Uterus (tissue), 2 donors: ENCODE results near the gene LPP.

Experiments used
- CTCF ChIP-seq, 4 experiments: fragments of 200-600 bp in 2 of 4; fragments of 450-650 bp in 2 of 4; sonication (generic) in 2 of 4; IDR thresholded peaks; one replicate each; pipeline ENCODE4 v1.5.1; 2016 to 2019; ENCODE audit warnings: antibody characterized with exemption in 4 of 4, mild to moderate bottlenecking in 2 of 4, moderate library complexity in 1 of 4
- POLR2A ChIP-seq, 2 donors: fragments of 450-650 bp; IDR thresholded peaks; one replicate each; pipeline ENCODE4 v1.6.1; 2016; ENCODE audit warnings: antibody characterized with exemption in 2 of 2, mild to moderate bottlenecking in 1 of 2, moderate library complexity in 1 of 2

DNA sequence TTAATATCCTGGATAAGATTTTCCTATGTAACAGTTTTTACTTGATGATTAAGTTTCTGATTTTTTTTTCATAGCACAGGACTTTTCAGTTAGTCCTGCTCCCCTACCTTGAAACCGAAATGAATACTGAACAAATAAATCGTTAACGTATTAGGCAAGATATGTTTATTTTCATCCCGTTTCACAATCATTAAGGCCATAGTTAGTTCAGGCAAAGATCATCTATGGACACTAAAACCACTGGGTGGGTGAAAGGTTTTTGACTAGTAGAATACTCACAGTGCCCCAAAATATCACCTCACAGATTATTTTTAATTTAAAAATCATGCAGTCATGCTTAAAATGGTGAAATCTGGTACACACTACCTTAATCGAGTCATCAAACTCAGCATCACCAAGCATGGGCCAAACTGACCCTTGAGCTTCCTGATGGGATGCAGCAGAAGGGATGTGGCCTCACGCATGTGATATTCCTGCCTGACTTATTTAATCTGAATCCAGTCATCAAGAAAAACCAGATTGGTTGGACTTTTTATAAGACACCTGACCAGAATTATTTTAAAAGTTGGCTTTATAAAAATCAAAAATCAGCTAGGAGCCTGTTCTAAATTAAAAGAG lies 365.0 kb downstream of the LPP start:
- TF ChIP-seq CTCF (IDR thresholded peaks at IDR 0.05) (no peak), POLR2A (IDR thresholded peaks at IDR 0.05) (no peak)
